Measurements from ENCODE around the gene MRTO4.
"Not testable (repeated sequence)": the region's sequence is repeated elsewhere in the genome, so short reads cannot be mapped to it uniquely, and the experiment has no call there.

MRTO4 gene

GRCh38 chr1:19289244-19289643, 37.6 kb downstream of the MRTO4 start:
- Histone ChIP-seq H3K4me1 (peaks cover 4 to 10% (median 7%) of the 10 kb centered on the region in 10 experiments; a peak in 15 of 20 replicates), H3K9ac (peak overlapping the region in 3 of 11 experiments; percentile 39 to 56 (median 48); a peak in 3 of 22 replicates), H3K27ac (no peak overlapping the region), H4K20me1 (no peaks in the 10 kb centered on the region), H3K9me3 (replicated peaks in 1 of 11) (peaks cover 20 to 38% (median 29%) of the 10 kb centered on the region in 11 experiments), H3K4me3 (peak overlapping the region in 9 of 10 experiments; percentile 40 to 63 (median 48); a peak in 16 of 20 replicates), H3K27me3 (peaks cover 5 to 22% (median 8%) of the 10 kb centered on the region in 11 experiments; a peak in 18 of 22 replicates), H3K4me2 (peak overlapping the region; percentile 77 to 93 (median 84)), H3K36me3 (peaks cover 1 to 21% (median 12%) of the 10 kb centered on the region in 11 experiments; a peak in 13 of 22 replicates)
- no peak for TF ChIP-seq Cebpa-rat (IDR thresholded peaks at IDR 0.05)

DNA sequence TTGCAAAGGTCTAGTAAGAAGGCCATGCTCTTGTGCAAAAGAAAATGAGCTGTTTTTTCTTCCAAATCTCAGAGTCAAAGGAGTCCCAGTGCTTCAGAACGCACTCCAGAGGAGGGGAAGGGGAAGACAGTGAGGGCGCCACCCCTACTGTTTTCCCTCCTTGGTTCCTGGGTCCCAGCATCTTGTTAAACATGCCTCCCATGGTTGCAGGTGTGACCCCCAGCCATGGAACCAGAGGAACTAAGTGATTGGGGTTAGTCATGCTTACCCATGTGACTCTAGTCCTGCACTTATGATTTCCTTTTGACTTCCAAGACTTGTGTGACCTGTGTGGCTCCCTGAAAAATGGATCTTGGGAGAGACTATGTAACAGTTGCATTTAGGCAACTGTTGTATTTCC, 43.0 kb downstream of the MRTO4 start:
- Histone ChIP-seq H3K27ac (no peak overlapping the region), H3K9me3 (replicated peaks in 1 of 11) (peaks cover 39 to 59% (median 48%) of the 10 kb centered on the region in 11 experiments), H3K4me3 (no peak overlapping the region), H3K4me1 (no peaks in the 10 kb centered on the region), H3K4me2 (no peak overlapping the region), H4K20me1 (no peaks in the 10 kb centered on the region), H3K36me3 (peaks cover 8 to 39% (median 25%) of the 10 kb centered on the region in 11 experiments; a peak in 20 of 22 replicates), H3K27me3 (peaks cover 0 to 3% (median 0%) of the 10 kb centered on the region in 11 experiments; a peak in 2 of 22 replicates), H3K9ac (no peak overlapping the region)
- TF ChIP-seq Cebpa-rat (IDR thresholded peaks at IDR 0.05), result no peak

DNA sequence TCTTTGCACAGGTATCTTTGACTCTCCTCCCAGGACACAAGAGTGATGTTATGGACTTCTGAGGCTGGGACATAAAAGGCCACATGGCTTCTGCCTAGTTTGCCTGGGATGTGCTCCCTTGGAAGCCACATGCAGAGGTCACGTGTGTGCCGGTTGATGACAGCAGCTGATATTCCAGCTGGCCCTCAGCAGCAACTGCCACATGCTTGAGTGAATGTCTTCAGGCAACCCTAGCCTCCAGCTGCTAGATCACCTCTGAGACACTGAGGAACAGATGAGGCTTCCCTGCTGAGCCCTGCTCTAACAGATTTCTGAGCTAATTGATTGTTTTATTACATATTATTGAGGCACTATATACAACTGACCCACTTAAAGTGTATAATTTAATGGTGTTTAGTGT, 48.6 kb downstream of the MRTO4 start:
- no peaks in the 10 kb centered on the region for H4K20me1 ChIP-seq
- no peak overlapping the region for H3K4me2 ChIP-seq
- H3K4me3 ChIP-seq, result no peak overlapping the region
- no peak for TF ChIP-seq Cebpa-rat (IDR thresholded peaks at IDR 0.05)
- no peaks in the 10 kb centered on the region for H3K27me3 ChIP-seq
- H3K9ac ChIP-seq, result no peak overlapping the region
- no peaks in the 10 kb centered on the region for H3K4me1 ChIP-seq
- peaks cover 8 to 13% (median 9%) of the 10 kb centered on the region in 11 experiments for H3K9me3 ChIP-seq (replicated peaks in 1 of 11)
- H3K27ac ChIP-seq, result no peak overlapping the region
- H3K36me3 ChIP-seq, result peaks cover 27 to 53% (median 45%) of the 10 kb centered on the region in 11 experiments

DNA sequence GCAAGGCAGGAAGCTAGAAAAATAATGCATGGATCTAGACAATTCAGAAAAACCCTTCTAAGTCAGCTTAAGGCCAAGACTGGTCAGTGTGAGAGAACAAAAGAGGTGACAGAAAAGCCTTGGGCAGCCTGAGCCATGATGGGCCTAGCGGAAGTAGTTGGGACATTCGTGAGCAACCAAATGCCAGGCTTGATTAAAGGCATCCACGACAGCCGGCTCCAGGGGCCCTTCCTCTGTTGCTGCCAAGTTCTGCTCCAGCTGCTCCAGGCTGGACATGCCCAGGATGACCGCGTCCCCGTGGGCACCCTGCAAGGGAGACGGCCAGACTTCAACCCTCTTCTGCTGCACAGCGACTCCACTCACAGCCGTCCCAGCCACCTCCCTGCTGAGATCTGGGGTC, 52.5 kb downstream of the MRTO4 start:
- not testable (repeated sequence) for H3K9ac ChIP-seq; H3K4me1 ChIP-seq; H3K27me3 ChIP-seq; H3K9me3 ChIP-seq (replicated peaks in 1 of 11); H3K27ac ChIP-seq; H3K4me2 ChIP-seq; H4K20me1 ChIP-seq; H3K4me3 ChIP-seq
- H3K36me3 ChIP-seq, result peaks cover 61 to 83% (median 75%) of the 10 kb centered on the region in 11 experiments

- peaks cover 6 to 12% (median 9%) of the 10 kb centered on the region in 10 experiments for H3K4me1 ChIP-seq
- peaks cover 61 to 84% (median 75%) of the 10 kb centered on the region in 11 experiments for H3K36me3 ChIP-seq
- no peak for TF ChIP-seq Cebpa-rat (IDR thresholded peaks at IDR 0.05)
- no peaks in the 10 kb centered on the region for H3K9me3 ChIP-seq (replicated peaks in 1 of 11)
- H3K27ac ChIP-seq, result no peak overlapping the region
- no peak overlapping the region for H3K4me2 ChIP-seq
- no peak overlapping the region for H3K4me3 ChIP-seq
- H4K20me1 ChIP-seq, result peaks cover 0 to 12% (median 4%) of the 10 kb centered on the region in 11 experiments; a peak in 7 of 22 replicates
- H3K27me3 ChIP-seq, result no peaks in the 10 kb centered on the region
- H3K9ac ChIP-seq, result no peak overlapping the region
Measured at GRCh38 chr1:19305880-19306279, 54.3 kb downstream of the MRTO4 start.

GRCh38 chr1:19306941-19307340, 55.3 kb downstream of the MRTO4 start:
- TF ChIP-seq Cebpa-rat (IDR thresholded peaks at IDR 0.05), result no peak
- H3K36me3 ChIP-seq, result peaks cover 61 to 77% (median 68%) of the 10 kb centered on the region in 11 experiments
- no peak overlapping the region for H3K9ac ChIP-seq
- no peak overlapping the region for H3K4me3 ChIP-seq
- no peak overlapping the region for H3K27ac ChIP-seq
- peaks cover 0 to 17% (median 9%) of the 10 kb centered on the region in 11 experiments; a peak in 7 of 22 replicates for H4K20me1 ChIP-seq
- peaks cover 13 to 20% (median 16%) of the 10 kb centered on the region in 10 experiments for H3K4me1 ChIP-seq
- no peak overlapping the region for H3K4me2 ChIP-seq
- no peaks in the 10 kb centered on the region for H3K9me3 ChIP-seq (replicated peaks in 1 of 11)
- H3K27me3 ChIP-seq, result no peaks in the 10 kb centered on the region

DNA sequence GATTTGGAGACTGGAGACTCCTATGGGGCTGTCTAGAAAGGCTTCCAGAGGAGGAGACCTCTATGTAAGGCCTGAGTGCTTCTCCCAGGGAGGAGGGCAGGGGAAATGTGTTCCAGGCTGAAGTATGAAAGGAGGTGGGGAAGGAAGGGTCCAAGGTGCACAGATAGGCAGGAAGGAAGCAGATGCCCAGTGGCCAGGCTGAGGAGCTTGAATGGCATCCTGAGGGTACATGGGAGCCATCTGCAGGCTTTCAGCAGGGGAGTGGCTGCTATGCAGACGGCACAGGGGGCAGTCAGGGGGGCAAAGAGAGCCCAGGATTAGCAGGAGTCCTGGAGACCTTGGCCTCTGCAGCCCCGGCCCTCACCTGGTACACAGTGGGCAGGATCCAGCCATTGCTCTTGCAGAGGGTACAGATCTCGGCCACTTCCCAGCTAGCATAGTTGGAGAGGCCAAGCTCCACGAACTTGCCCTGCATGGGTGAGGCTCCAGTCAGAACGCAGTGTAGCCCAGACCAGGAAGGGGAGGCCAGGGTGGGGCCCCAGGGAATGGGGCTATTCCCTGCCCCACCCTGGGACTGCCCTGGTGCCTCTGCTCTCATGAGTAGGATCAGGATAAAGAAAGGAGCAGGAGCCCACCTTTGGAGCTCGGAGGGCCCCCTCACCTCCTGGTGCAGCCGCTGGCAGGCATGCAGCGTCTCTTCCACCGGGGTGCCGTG, 56.3 kb downstream of the MRTO4 start:
- no peak for TF ChIP-seq Cebpa-rat (IDR thresholded peaks at IDR 0.05)
- peaks cover 57 to 67% (median 59%) of the 10 kb centered on the region in 11 experiments for H3K36me3 ChIP-seq
- H3K27ac ChIP-seq, result no peak overlapping the region
- no peak overlapping the region for H3K9ac ChIP-seq
- H3K9me3 ChIP-seq (replicated peaks in 1 of 11), result no peaks in the 10 kb centered on the region
- H3K4me2 ChIP-seq, result no peak overlapping the region
- H3K27me3 ChIP-seq, result no peaks in the 10 kb centered on the region
- peaks cover 0 to 17% (median 10%) of the 10 kb centered on the region in 11 experiments; a peak in 8 of 22 replicates for H4K20me1 ChIP-seq
- peaks cover 16 to 28% (median 21%) of the 10 kb centered on the region in 10 experiments for H3K4me1 ChIP-seq
- H3K4me3 ChIP-seq, result no peak overlapping the region

- TF ChIP-seq Cebpa-rat (IDR thresholded peaks at IDR 0.05), result no peak
- Histone ChIP-seq H3K4me2 (no peak overlapping the region), H3K4me3 (no peak overlapping the region), H3K36me3 (peaks cover 51 to 62% (median 54%) of the 10 kb centered on the region in 11 experiments), H3K4me1 (peaks cover 21 to 33% (median 27%) of the 10 kb centered on the region in 10 experiments), H3K9me3 (replicated peaks in 1 of 11) (no peaks in the 10 kb centered on the region), H3K9ac (no peak overlapping the region), H3K27me3 (no peaks in the 10 kb centered on the region), H3K27ac (no peak overlapping the region), H4K20me1 (peaks cover 0 to 22% (median 10%) of the 10 kb centered on the region in 11 experiments; a peak in 12 of 22 replicates)
Measured at GRCh38 chr1:19308509-19308907, 56.9 kb downstream of the MRTO4 start.

GRCh38 chr1:19309123-19309813, 57.7 kb downstream of the MRTO4 start:
- Histone ChIP-seq H3K4me3 (no peak overlapping the region), H3K27ac (no peak overlapping the region), H3K36me3 (peaks cover 43 to 54% (median 46%) of the 10 kb centered on the region in 11 experiments), H3K9me3 (replicated peaks in 1 of 11) (no peaks in the 10 kb centered on the region), H4K20me1 (peaks cover 0 to 29% (median 12%) of the 10 kb centered on the region in 11 experiments; a peak in 13 of 22 replicates), H3K4me2 (no peak overlapping the region), H3K9ac (no peak overlapping the region), H3K4me1 (peaks cover 29 to 41% (median 34%) of the 10 kb centered on the region in 10 experiments), H3K27me3 (no peaks in the 10 kb centered on the region)
- no peak for TF ChIP-seq Cebpa-rat (IDR thresholded peaks at IDR 0.05)

Data from BLaER1 treated with 17β-estradiol and CSF1 and Interleukin-3, amounts not matched to agents 10 nM and 100 nM (cell line).